Measurements from ENCODE around the gene MRPL55. TPM values are rescaled to one million over a fixed set of nuclear protein-coding genes. Genes with fewer than 3 reads are reported as not detected.
A peak's percentile ranks its signal among the peaks of the same experiment; 100 is the strongest.

Gene MRPL55
- total and polyA plus RNA-seq, 2 of the 13 experiments (the other 11 are each of a cell fraction or from before 2014, with no cell fraction given) = 58.6 to 92.9 TPM

GRCh38 chr1:228072658-228073043 lies 36.4 kb downstream of the MRPL55 start:
- Histone ChIP-seq H4K20me1 (ENCODE audit: insufficient read depth, low read length) (no peaks in the 10 kb centered on the region; the same call in 1 of the 2 replicates), H3K9ac (ENCODE audit: insufficient read depth, low read depth, low read length) (no peak overlapping the region), H2AFZ (ENCODE audit: low read length) (no peak overlapping the region), H3K4me2 (ENCODE audit: low read depth, low read length) (no peak overlapping the region), H3K4me1 (ENCODE audit: insufficient read depth, low read length) (no peaks in the 10 kb centered on the region), H3K36me3 (replicated peaks in 1 of 2; ENCODE audit: control insufficient read depth in 1 of 2, insufficient read depth in 2 of 2, low read length in 2 of 2) (no peaks in the 10 kb centered on the region), H3K27ac (ENCODE audit: extremely low read length, insufficient read depth, low read length) (no peak overlapping the region), H3K4me3 (replicated peaks in 1 of 3; ENCODE audit: insufficient read depth in 1 of 3, low read depth in 2 of 3, low read length in 3 of 3) (no peak overlapping the region), H3K9me3 (ENCODE audit: low read length) (no peaks in the 10 kb centered on the region), H3K27me3 (ENCODE audit: control insufficient read depth in 1 of 2, insufficient read depth in 2 of 2, low read length in 2 of 2) (peaks cover 11 to 23% of the 10 kb centered on the region in 2 experiments; a peak in 4 of 5 replicates), H3K79me2 (ENCODE audit: insufficient read depth, low read length) (no peaks in the 10 kb centered on the region)
- intact Hi-C loops (cut with micrococcal nuclease; ENCODE audit: unreplicated experiment) = no loop called here
- no peak for FAIRE-seq
- TF ChIP-seq HNF4A (CRISPR knock-in tag; IDR thresholded peaks at IDR 0.05) (no peak), MAFK (conservative IDR thresholded peaks at IDR 0.05 in 1 of 2, IDR thresholded peaks at IDR 0.05 in 1 of 2; ENCODE audit: low read length in 2 of 2) (peak; percentile 48 to 55; a peak in 3 of 4 replicates)
- in situ Hi-C loops (cut with HindIII; ENCODE audit: extremely low pct_ligation_motif_present, low pct_unique_long_range_greater_than_20kb) = no loop called here
- no CpG with 5 or more reads among the region's 5 CpGs for WGBS (ENCODE audit: low lambda C conversion rate)
- peak; percentile 7; the same call in 1 of the 3 replicates for ATAC-seq
- CTCF ChIA-PET (ENCODE audit: low intra/inter-chr PET ratio, low total read pairs) = no interaction called here
- no TSS peak for BruUV-seq (replicated peaks)
- no peak for DNase-seq (ENCODE audit: low spot score)
- POLR2A ChIA-PET = no interaction called here

DNA sequence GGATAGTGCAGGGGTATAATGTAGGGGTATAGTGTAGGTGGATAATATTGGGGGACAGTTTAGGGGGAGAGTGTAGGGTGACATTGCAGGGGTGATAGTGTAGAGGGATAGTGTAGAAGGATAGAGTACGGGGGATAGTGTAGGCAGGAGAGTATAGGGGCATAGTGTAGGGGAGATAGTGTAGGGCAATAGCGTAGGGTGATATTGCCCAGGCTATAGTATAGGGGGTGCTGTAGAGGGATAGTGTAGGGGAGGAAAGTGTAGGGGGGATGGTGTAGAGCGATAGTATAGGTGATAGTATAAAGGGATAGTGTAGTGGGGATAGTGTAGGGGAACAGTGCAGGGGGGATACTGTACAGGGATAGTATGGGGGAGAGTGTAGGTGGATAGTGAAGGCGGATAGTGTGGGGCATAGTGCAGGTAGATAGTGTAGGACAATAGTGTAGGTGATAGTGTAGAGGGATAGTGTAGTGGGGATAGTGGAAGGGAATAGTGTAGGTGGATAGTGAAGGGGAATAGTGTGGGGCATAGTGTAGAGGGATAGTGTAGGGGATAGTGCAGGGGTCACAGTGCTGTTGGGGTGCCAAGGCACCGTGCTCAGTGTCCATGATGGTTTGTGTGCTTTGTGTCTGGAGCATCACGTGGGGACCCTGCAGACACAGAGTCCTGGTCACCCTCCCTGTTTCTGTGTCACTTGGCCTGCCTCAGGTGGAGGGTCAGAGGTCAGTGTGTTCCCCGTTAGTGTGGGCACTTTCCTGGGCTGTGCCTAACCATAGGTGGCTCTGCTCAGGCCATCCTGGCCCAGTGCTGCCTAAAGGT lies 37.1 kb downstream of the MRPL55 start:
- BruUV-seq (replicated peaks) = no TSS peak
- ChIA-PET POLR2A (no interaction called here), CTCF (ENCODE audit: low intra/inter-chr PET ratio, low total read pairs) (no interaction called here)
- Histone ChIP-seq H3K9ac (ENCODE audit: insufficient read depth, low read depth, low read length) (no peak overlapping the region), H3K36me3 (replicated peaks in 1 of 2; ENCODE audit: control insufficient read depth in 1 of 2, insufficient read depth in 2 of 2, low read length in 2 of 2) (no peaks in the 10 kb centered on the region), H3K9me3 (ENCODE audit: low read length) (no peaks in the 10 kb centered on the region), H4K20me1 (ENCODE audit: insufficient read depth, low read length) (no peaks in the 10 kb centered on the region; the same call in 1 of the 2 replicates), H3K4me1 (ENCODE audit: insufficient read depth, low read length) (no peaks in the 10 kb centered on the region), H3K27me3 (ENCODE audit: control insufficient read depth in 1 of 2, insufficient read depth in 2 of 2, low read length in 2 of 2) (peaks cover 11 to 27% of the 10 kb centered on the region in 2 experiments; a peak in 4 of 5 replicates), H2AFZ (ENCODE audit: low read length) (no peak overlapping the region), H3K4me2 (ENCODE audit: low read depth, low read length) (no peak overlapping the region), H3K79me2 (ENCODE audit: insufficient read depth, low read length) (no peaks in the 10 kb centered on the region), H3K27ac (ENCODE audit: extremely low read length, insufficient read depth, low read length) (no peak overlapping the region), H3K4me3 (replicated peaks in 1 of 3; ENCODE audit: insufficient read depth in 1 of 3, low read depth in 2 of 3, low read length in 3 of 3) (no peak overlapping the region)
- 14% methylated on average over 6 of the region's 7 CpGs for WGBS (ENCODE audit: low lambda C conversion rate)
- ATAC-seq = peak; percentile 12; the same call in 2 of the 3 replicates
- intact Hi-C loops (cut with micrococcal nuclease; ENCODE audit: unreplicated experiment) (no loop called here), in situ Hi-C loops (cut with HindIII; ENCODE audit: extremely low pct_ligation_motif_present, low pct_unique_long_range_greater_than_20kb) (no loop called here)
- no peak for TF ChIP-seq SRSF4 (IDR thresholded peaks at IDR 0.05; ENCODE audit: low read depth, low read length, poor library complexity, severe bottlenecking)
- TF ChIP-seq SSRP1 (CRISPR knock-in tag; IDR thresholded peaks at IDR 0.05) = no peak
- no peak for TF ChIP-seq CREM (IDR thresholded peaks at IDR 0.05)
- no peak for TF ChIP-seq CREM (CRISPR knock-in tag; IDR thresholded peaks at IDR 0.05)
- TF ChIP-seq ZNF749 (CRISPR knock-in tag; IDR thresholded peaks at IDR 0.05; ENCODE audit: borderline replicate concordance) = no peak
- no peak for TF ChIP-seq ZSCAN9 (CRISPR knock-in tag; IDR thresholded peaks at IDR 0.05; ENCODE audit: borderline replicate concordance)
- no peak for TF ChIP-seq RARG (CRISPR knock-in tag; IDR thresholded peaks at IDR 0.05; ENCODE audit: low read depth)
- TF ChIP-seq ZSCAN20 (CRISPR knock-in tag; IDR thresholded peaks at IDR 0.05; ENCODE audit: borderline replicate concordance) = no peak
- DNase-seq (ENCODE audit: low spot score) = no peak
- FAIRE-seq = no peak

Measured in HepG2 (cell line).